Retinal pigment epithelial cell (primary cell): ENCODE measurements around the gene NWD2.

Experiments
- DNase-seq: peaks from one replicate; pipeline ENCODE4 v3.0.0-alpha.2; 2010; ENCODE audit warnings: low read depth
- H3K4me3 ChIP-seq: 2 replicates; pipeline ENCODE4 v1.5.1; 2011; ENCODE audit warnings: mild to moderate bottlenecking, low read length, control low read depth, moderate library complexity
- CTCF ChIP-seq: conservative IDR thresholded peaks from 2 replicates; pipeline ENCODE4 v1.5.1; 2011; ENCODE audit warnings: low read depth, low read length, control low read depth, inconsistent platforms

NWD2 gene

GRCh38 chr4:37427193-37427592, 182.7 kb downstream of the NWD2 start:
- no peak for TF ChIP-seq CTCF
- H3K4me3 ChIP-seq, result no peak overlapping the region
- no peak for DNase-seq

- no peak for TF ChIP-seq CTCF
- DNase-seq, result no peak
- no peak overlapping the region for H3K4me3 ChIP-seq
Observed at GRCh38 chr4:37429906-37430305, 185.4 kb downstream of the NWD2 start.

DNA sequence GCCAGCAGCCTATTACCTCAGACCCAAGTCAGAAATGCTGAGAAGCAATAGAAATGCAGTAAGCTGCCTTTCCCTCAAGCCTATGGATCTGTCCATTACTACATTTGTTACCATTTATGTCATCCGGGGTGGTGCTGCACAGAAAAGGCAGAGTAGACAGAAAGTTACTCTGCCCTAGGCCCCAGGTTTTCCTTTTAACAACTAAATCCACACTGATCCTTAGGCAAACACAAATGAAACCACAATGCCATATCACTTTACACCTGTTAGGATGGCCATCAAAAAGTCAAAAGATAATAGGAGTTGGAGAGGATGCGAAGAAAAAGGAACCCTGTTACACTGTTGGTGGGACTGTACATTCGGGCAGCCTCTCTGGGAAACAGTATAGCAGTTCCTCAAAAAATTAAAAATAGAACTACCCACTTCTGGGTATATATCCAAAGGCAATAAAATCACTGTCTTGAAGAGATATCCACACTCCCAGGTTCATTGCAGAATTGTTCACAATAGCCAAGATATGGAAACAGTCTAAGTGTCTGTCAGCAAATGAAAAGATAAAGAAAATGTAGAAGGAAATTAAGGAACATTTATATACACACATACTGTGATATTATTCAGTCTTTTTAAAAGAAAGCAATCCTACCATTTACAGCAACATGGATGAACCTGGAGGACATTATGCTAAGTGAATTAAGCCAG, 186.3 kb downstream of the NWD2 start:
- H3K4me3 ChIP-seq, result no peak overlapping the region
- no peak for TF ChIP-seq CTCF
- no peak for DNase-seq

DNA sequence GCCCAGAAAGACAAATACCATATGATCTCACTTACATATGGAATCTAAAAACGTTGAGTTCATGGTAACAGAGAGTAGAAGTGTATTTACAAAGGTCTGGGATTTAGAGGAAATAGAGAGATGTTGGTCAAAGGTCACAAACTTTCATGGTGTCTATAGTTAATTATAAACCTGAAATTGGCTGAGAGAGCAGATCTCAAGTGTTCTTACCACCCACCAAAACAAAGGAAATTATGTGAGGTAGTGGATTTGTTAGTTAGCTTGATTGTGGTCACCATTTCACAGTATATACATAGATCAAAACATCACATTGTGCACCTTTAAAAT, 186.8 kb downstream of the NWD2 start:
- no peak for DNase-seq
- no peak for TF ChIP-seq CTCF
- no peak overlapping the region for H3K4me3 ChIP-seq

DNA sequence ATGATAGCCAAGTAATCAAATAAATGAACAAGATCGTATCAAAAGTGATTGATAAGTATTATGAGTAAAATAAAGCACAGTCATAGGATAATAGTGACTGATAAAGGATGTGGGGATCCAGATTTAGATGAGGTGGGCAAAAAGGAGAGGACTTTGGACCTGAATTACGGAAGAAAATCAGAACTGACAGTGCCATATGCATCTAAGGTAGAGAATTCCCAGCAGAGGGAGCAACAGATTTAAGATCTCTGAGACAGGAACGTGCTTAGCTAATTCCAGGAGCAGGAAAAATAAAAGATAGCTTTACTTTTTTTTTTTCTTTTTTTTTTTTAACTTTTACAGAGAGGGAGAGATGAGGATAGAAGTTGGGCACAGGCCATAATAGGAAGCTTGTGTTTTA, 189.9 kb downstream of the NWD2 start:
- peak; percentile 37 for TF ChIP-seq CTCF
- DNase-seq, result no peak

GRCh38 chr4:37436546-37436945, 192.0 kb downstream of the NWD2 start:
- no peak for TF ChIP-seq CTCF
- DNase-seq, result no peak
- H3K4me3 ChIP-seq, result no peak overlapping the region

More for the DNA sequence above, 189.9 kb downstream of the NWD2 start:
- no peak overlapping the region for H3K4me3 ChIP-seq

GRCh38 chr4:37437163-37437562, 192.6 kb downstream of the NWD2 start:
- no peak overlapping the region for H3K4me3 ChIP-seq
- no peak for TF ChIP-seq CTCF
- no peak for DNase-seq
